Activated CD4-positive, alpha-beta memory T cell treated with anti-CD3 and anti-CD28 coated beads for 36 hours (primary cell): ENCODE measurements around the gene MCM7. TPM values are rescaled to one million over a fixed set of nuclear protein-coding genes. Genes with fewer than 3 reads are reported as not detected.

ENCODE experiments used
- CTCF ChIA-PET: fragments of 350-600 bp; sonication (Branson Sonifier 250); formaldehyde crosslinking; loops from one replicate; lab custom pipeline; 2021; ENCODE audit warnings: antibody characterized with exemption, inconsistent platforms; lab: Charles Lee
- POLR2A ChIA-PET: fragments of 350-600 bp; sonication (Branson Sonifier 250); formaldehyde crosslinking; loops from one replicate; lab custom pipeline; 2021; ENCODE audit warnings: antibody characterized with exemption; lab: Charles Lee
- DNase-seq: peaks from one replicate; pipeline ENCODE4 v3.0.0-alpha.2; 2020
- H3K27ac Mint-ChIP-seq: one replicate; pipeline ENCODE4 v1.8.0; 2021; ENCODE audit warnings: mixed read lengths
- H3K27me3 Mint-ChIP-seq: one replicate; pipeline ENCODE4 v1.8.0; 2021; ENCODE audit warnings: mixed read lengths
- H3K36me3 Mint-ChIP-seq: one replicate; pipeline ENCODE4 v1.8.0; 2021; ENCODE audit warnings: mixed read lengths
- H3K4me1 Mint-ChIP-seq: one replicate; pipeline ENCODE4 v1.8.0; 2021; ENCODE audit warnings: low read depth, mixed read lengths
- H3K4me3 Mint-ChIP-seq: one replicate; pipeline ENCODE4 v1.8.0; 2021; ENCODE audit warnings: mild to moderate bottlenecking, mixed read lengths
- H3K9me3 Mint-ChIP-seq: one replicate; pipeline ENCODE4 v1.8.0; 2021; ENCODE audit warnings: mixed read lengths
- intact Hi-C: fragments of 100-400 bp; cut with micrococcal nuclease; formaldehyde crosslinking; loops from one replicate; pipeline ENCODE4 v1.15.1; 2023
- total RNA-seq, 2 experiments: library from RNA; stranded (reverse); gene quantifications; one replicate each; pipeline ENCODE4 v1.2.3, GENCODE V29; 2021

Gene MCM7
- total RNA-seq, 2 experiments from 2014 or later = 393 to 398 TPM

DNA sequence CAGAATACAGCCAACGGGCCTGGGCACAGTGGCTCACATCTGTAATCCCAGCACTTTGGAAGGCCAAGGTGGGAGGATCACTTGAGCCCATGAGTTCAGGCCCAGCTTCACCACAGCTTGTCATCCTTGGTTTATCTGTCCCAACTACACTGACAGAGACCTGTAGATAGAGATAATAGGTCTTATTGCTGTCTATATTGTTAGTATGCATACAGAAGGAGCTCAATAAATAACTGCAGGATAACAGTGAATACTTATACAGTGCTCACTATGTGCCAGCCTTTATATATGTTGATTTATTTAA lies 19.5 kb upstream of the MCM7 start:
- ChIA-PET CTCF (interaction anchor here (1.1 to 1.6 kb wide), 3 partner anchors 10 to 57 kb away, joined by 3 to 8 read pairs (median 4); partner anchors contain the start of genes GPC2 and MCM7), POLR2A (interaction anchor here (1.2 to 1.6 kb wide), 2 partner anchors 19 to 105 kb away, joined by 3 to 11 read pairs; partner anchors contain the start of genes AP4M1 and MCM7)
- no peaks in the 10 kb centered on the region for H3K27me3 Mint-ChIP-seq
- peaks cover 7% of the 10 kb centered on the region for H3K36me3 Mint-ChIP-seq
- H3K4me1 Mint-ChIP-seq = peaks cover 33% of the 10 kb centered on the region
- no peaks in the 10 kb centered on the region for H3K9me3 Mint-ChIP-seq
- peak overlapping the region; percentile 82 for H3K27ac Mint-ChIP-seq
- peak overlapping the region; percentile 95 for H3K4me3 Mint-ChIP-seq
- DNase-seq = peak; percentile 18
- intact Hi-C loops = loop anchor here (1.0 kb wide), 1 partner anchor 39 kb away; the partner anchor contains the start of gene ZNF3

DNA sequence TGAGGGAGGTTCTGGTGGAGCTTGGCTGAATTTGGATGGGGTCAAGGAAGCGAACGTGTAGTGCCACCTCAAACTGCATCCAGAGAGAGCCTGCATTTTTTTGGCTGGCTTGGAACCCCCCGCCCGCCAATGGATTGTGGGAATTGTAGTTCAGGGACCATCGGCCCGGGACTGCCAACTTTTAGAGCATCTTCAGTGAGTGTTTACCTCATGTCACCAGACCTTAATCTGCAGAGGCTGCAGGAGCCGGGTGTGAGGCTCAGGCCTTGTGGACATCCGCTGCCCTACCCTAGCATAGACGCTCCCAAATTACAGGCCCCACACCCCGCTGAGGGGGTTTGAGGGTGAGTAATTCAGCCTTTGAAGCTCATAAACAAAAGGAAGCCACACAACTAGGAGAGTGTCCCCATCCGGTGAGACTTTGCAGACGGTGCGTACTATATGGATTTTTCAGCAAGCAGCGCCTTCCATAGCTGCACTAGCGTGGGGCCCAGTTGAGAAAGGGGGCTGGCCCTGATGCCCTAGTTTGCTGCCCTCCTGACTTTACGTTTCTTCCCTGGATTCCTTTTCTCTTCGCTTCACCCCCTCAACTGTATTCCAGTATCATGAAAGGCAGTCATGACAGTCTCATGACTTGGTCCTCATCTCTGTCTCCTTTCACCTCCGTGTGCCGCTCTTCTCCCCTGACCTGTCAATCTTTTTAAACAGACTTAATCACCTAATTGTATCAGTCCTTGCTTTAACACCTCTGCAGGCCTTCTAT lies 19.0 kb upstream of the MCM7 start:
- peak; percentile 85 for DNase-seq
- Mint-ChIP-seq H3K9me3 (no peaks in the 10 kb centered on the region), H3K27me3 (no peaks in the 10 kb centered on the region), H3K27ac (peak overlapping the region; percentile 82), H3K36me3 (peaks cover 7% of the 10 kb centered on the region), H3K4me3 (peak overlapping the region; percentile 95), H3K4me1 (peaks cover 29% of the 10 kb centered on the region)
- CTCF ChIA-PET = interaction anchor here (0.5 to 1.6 kb wide), 4 partner anchors 11 to 210 kb away, joined by 3 to 8 read pairs (median 4); partner anchors contain the start of genes GPC2 and MCM7
- POLR2A ChIA-PET = interaction anchor here (0.6 to 1.6 kb wide), 4 partner anchors 19 to 778 kb away, joined by 3 to 11 read pairs (median 3); partner anchors contain the start of genes AP4M1, LAMTOR4 and MCM7
- intact Hi-C loops = loop anchor here (1.0 to 2.0 kb wide), 4 partner anchors 7 to 39 kb away; partner anchors contain the start of genes AP4M1, COPS6, MCM7 and ZNF3

DNA sequence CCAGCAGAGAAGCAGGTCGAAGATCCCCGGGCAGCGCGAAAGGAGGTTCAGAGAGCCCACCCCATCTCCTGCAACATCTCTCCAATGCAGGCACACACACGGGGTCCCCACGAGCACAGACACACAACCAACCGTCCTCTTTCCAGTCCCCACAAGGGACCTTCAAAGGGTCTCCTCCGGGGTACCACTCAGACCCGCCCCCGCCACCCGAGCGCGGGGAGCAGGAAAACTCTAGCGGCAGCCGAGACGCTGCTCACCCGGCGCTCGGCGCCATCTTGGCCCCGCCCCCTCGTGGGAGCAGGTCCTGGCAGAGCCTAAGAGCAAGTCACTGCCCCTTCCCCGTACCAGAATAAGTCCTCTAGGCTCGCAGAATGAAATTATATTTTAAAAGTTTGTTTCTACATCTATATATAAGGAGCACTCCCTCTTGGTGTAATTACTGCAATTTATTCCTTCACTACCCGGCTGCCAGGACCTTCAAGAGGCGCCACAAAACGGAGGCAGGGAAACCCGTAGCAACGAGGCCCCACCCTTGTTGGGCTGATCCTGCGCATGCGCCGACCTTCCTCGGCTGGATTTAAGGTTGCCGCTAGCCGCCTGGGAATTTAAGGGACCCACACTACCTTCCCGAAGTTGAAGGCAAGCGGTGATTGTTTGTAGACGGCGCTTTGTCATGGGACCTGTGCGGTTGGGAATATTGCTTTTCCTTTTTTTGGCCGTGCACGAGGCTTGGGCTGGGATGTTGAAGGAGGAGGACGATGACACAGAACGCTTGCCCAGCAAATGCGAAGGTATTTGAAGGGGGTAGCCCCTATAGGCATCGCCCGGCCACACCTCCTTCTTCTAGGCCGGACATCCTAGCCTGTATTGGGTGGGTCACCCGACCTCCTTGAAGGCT lies 18.1 kb upstream of the MCM7 start, which contains the start of the genes CNPY4 and TAF6:
CNPY4 (plus strand) TSS at position 563 of the 898 bp plus-strand sequence; CDS start at position 674, 111 bp downstream.
TAF6 (minus strand) TSS at position 287 of the 898 bp plus-strand sequence. CDS start 5,149 bp downstream, outside the sequence.
- ChIA-PET CTCF (interaction anchor here (0.5 to 1.6 kb wide), 4 partner anchors 12 to 211 kb away, joined by 3 to 8 read pairs (median 4); partner anchors contain the start of genes GPC2 and MCM7), POLR2A (interaction anchor here (0.6 to 1.6 kb wide), 3 partner anchors 18 to 777 kb away, joined by 3 to 11 read pairs (median 3); partner anchors contain the start of genes AP4M1, LAMTOR4 and MCM7)
- no peaks in the 10 kb centered on the region for H3K9me3 Mint-ChIP-seq
- peak within 1 kb of the TSS; percentile 82 for H3K27ac Mint-ChIP-seq
- DNase-seq = peak; percentile 96
- intact Hi-C loops = loop anchor here (1.0 to 2.0 kb wide), 3 partner anchors 8 to 31 kb away; partner anchors contain the start of genes AP4M1, COPS6 and MCM7
- peaks cover 6% of the 10 kb centered on the region for H3K36me3 Mint-ChIP-seq
- H3K27me3 Mint-ChIP-seq = no peaks in the 10 kb centered on the region
- H3K4me3 Mint-ChIP-seq = peak within 1 kb of the TSS; percentile 95
- H3K4me1 Mint-ChIP-seq = peaks cover 20% of the 10 kb centered on the region

DNA sequence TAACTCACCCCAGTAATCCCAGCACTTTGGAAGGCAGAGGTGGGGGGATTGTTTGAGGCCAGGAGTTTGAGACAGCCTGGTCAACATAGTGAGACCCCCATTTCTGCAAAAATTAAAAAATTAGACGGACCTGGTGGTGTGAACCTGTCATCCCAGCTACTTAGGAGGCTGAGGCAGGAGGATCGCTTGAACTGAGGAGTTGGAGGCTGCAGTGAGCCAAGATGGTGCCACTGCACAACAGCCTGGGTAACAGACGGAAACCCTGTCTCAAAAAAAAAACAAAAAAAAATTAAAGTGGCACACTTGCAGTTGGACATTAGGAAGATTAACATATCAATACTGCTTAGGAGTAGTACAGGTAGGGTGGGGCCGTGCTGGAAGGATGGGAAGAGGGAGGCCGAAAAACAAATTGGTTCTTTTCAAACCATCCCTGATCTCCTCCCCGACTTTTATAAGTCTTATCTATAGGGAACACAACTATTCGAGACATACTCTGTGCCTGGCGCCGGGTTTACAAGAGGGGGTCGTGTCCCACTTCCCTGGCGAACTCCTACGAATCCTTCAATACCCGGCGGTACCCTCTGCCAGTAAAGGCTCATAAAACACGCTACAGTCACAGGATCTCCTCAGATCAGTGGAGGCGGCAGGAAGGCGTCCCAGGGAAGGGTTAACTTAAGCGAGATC lies 17.3 kb upstream of the MCM7 start:
- DNase-seq = no peak
- Mint-ChIP-seq H3K9me3 (no peaks in the 10 kb centered on the region), H3K4me1 (peaks cover 18% of the 10 kb centered on the region), H3K27me3 (no peaks in the 10 kb centered on the region), H3K36me3 (peaks cover 8% of the 10 kb centered on the region), H3K4me3 (peak overlapping the region; percentile 95), H3K27ac (peak overlapping the region; percentile 82)
- ChIA-PET CTCF (no interaction called here), POLR2A (interaction anchor here (1.0 kb wide), 1 partner anchor 12 kb away, joined by 3 read pairs; no protein-coding TSS in a partner anchor)
- intact Hi-C loops = loop anchor here (1.0 to 2.0 kb wide), 3 partner anchors 9 to 30 kb away; partner anchors contain the start of genes AP4M1, COPS6 and MCM7

DNA sequence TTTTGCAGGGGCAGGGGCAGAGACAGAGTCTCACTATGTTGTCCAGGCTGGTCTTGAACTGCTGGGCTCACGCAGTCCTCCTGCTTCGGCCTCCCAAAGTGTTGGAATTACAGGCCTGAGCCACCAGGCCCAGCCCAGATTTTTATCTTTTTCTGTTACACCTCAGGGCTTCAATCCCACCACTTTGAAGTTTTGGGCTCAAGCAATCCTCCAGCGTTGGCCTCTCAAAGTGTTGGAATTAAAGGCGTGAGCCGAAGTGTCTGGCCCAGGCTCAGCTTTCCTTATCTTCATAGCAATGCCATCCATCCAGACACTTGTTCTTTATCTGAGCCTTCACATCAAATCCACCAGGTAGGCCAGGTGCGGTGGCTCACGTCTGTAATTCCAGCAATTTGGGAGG lies 13.8 kb upstream of the MCM7 start:
- Mint-ChIP-seq H3K36me3 (peaks cover 29% of the 10 kb centered on the region), H3K9me3 (no peaks in the 10 kb centered on the region), H3K4me1 (peaks cover 7% of the 10 kb centered on the region), H3K27ac (no peak overlapping the region), H3K27me3 (no peaks in the 10 kb centered on the region), H3K4me3 (no peak overlapping the region)
- DNase-seq = no peak
- POLR2A ChIA-PET = interaction anchor here (1.0 kb wide), 1 partner anchor 14 kb away, joined by 7 read pairs; the partner anchor contains the start of genes AP4M1 and MCM7
- CTCF ChIA-PET = no interaction called here
- intact Hi-C loops = no loop called here

DNA sequence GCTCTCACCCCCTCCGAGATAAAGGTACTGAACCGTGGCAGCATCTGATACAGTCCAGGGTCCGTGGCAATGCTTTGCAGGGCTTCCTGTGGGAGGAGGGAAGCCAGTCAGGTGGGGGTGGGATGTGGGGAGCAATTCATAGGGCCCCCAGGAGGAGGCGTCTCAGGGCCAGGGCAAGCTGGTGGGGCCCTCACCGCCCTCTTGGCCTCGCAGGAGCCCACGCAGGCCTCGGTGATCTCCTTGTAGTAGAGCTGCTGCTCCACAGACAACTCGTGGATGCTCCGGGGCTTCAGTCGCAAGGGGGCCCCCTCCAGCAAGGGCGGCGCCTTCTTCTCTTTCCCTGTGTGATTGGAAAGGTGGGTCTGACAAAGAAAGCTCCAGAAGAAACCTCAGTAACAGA lies 10.7 kb upstream of the MCM7 start:
- DNase-seq = no peak
- Mint-ChIP-seq H3K9me3 (no peaks in the 10 kb centered on the region), H3K4me3 (no peak overlapping the region), H3K27me3 (no peaks in the 10 kb centered on the region), H3K27ac (no peak overlapping the region), H3K36me3 (peaks cover 42% of the 10 kb centered on the region), H3K4me1 (no peaks in the 10 kb centered on the region)
- CTCF ChIA-PET = no interaction called here
- POLR2A ChIA-PET = interaction anchor here (1.3 kb wide), 1 partner anchor 11 kb away, joined by 3 read pairs; the partner anchor contains the start of genes AP4M1 and MCM7
- intact Hi-C loops = no loop called here

DNA sequence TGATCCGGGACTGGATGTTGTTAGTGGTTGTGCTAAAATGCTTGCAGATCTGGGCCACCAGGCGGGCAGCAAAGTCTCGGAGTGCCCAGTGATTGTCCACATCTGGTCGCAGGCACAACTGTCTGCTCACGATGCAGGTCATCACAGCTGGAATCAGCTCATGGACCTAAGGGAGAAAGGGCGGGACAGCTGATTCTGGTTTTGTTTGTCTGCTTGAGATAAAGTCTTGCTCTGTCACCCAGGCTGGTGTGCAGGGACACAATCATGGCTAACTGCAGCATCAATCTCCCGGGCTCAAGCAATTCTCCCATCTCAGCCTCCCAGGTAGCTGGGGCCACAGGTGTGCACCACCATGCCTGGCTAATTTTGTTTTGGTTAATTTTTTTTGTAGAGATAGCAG lies 10.0 kb upstream of the MCM7 start:
- intact Hi-C loops = no loop called here
- H3K36me3 Mint-ChIP-seq = peaks cover 43% of the 10 kb centered on the region
- CTCF ChIA-PET = interaction anchor here (0.6 kb wide), 1 partner anchor 17 kb away, joined by 5 read pairs; no protein-coding TSS in a partner anchor
- no peaks in the 10 kb centered on the region for H3K9me3 Mint-ChIP-seq
- POLR2A ChIA-PET = interaction anchor here (1.3 kb wide), 1 partner anchor 10 kb away, joined by 3 read pairs; the partner anchor contains the start of genes AP4M1 and MCM7
- no peak overlapping the region for H3K27ac Mint-ChIP-seq
- H3K4me3 Mint-ChIP-seq = no peak overlapping the region
- no peak for DNase-seq
- H3K4me1 Mint-ChIP-seq = no peaks in the 10 kb centered on the region
- no peaks in the 10 kb centered on the region for H3K27me3 Mint-ChIP-seq

DNA sequence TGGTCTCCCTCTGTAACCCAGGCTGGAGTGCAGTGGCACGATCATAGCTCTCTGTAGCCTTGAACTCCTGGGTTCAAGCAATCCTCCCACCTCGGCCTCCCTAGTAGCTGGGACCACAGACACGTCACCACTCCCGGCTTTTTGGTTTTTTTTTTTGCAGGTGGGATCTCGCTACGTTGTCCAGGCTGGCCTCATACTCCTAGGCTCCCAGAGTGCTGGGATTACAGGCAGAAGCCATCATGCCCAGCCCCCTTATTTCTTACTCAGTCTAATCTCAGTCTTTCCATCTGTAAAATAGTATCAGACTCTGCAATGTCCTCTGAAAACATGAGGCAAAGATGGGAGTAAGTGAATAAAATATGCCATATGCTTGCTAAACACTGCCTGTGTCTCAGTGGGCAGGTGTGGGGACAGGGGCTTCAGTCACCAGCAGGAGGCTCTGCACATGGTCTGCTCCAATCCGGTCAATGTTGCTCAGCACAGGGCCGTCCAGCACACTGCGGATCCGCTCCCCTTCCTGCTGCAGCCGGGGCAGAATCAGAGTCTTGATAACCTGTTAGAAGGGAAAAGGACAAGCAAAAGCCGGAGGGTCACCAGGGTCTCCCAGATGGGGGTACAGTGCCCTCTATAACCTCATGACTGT lies 8.4 kb upstream of the MCM7 start:
- Mint-ChIP-seq H3K36me3 (peaks cover 43% of the 10 kb centered on the region), H3K27me3 (no peaks in the 10 kb centered on the region), H3K9me3 (no peaks in the 10 kb centered on the region), H3K27ac (no peak overlapping the region), H3K4me1 (no peaks in the 10 kb centered on the region), H3K4me3 (no peak overlapping the region)
- ChIA-PET POLR2A (no interaction called here), CTCF (interaction anchor here (0.7 kb wide), 1 partner anchor 351 kb away, joined by 3 read pairs; no protein-coding TSS in a partner anchor)
- DNase-seq = no peak
- intact Hi-C loops = no loop called here

DNA sequence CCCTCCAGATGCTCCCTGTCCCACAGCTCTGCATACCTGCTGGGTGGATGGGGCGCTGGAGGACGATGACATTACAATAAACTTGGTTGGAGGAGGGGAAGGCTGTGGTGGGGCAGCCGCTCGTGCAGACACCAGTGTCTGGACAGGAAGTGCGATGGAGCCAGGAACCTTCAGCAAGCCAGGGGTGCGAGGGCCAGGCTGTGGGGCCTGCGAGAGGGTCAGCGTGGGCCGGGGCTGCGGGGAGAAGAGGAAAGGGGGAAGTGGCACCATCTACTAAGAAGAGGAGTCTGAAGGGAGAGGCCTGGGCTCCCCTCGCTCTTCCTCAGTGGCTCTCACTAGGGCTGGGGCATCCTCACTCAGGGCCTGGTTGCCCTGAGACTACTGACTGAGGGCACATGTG lies 6.7 kb upstream of the MCM7 start:
- intact Hi-C loops = no loop called here
- H3K9me3 Mint-ChIP-seq = no peaks in the 10 kb centered on the region
- POLR2A ChIA-PET = no interaction called here
- H3K4me1 Mint-ChIP-seq = peaks cover 2% of the 10 kb centered on the region
- H3K4me3 Mint-ChIP-seq = no peak overlapping the region
- peaks cover 39% of the 10 kb centered on the region for H3K36me3 Mint-ChIP-seq
- CTCF ChIA-PET = no interaction called here
- no peaks in the 10 kb centered on the region for H3K27me3 Mint-ChIP-seq
- no peak overlapping the region for H3K27ac Mint-ChIP-seq
- no peak for DNase-seq

DNA sequence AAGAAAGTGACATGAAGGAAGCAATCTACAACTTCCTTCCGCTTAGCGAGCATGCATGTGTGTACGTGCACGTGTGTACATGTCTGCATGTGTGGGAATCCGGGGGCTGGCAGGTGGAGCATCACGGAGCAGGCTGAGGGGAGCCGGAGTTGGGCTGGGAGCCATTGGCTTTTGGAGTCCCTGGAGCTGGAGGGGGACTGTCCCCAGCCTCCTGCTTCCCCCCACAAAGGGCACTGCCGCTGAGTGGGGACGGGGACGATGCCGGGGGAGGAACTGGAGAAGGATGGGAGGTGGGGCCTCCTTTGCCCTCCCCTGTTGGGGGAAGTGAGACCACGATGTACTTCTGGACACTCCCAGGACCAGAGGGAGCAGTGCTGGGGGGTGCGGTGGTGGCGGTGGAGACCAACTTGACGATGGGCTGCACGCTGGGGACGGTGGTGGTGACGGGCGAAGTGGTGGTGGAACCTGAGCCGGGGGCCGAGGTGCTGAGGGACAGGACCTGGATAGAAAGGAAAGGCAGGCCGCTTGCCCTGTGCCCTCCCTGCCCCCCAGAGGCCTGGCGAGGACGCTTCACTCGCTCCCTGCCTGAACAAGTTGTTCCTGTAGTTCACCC lies 6.0 kb upstream of the MCM7 start:
- no peaks in the 10 kb centered on the region for H3K27me3 Mint-ChIP-seq
- H3K27ac Mint-ChIP-seq = no peak overlapping the region
- H3K9me3 Mint-ChIP-seq = no peaks in the 10 kb centered on the region
- intact Hi-C loops = no loop called here
- peaks cover 8% of the 10 kb centered on the region for H3K4me1 Mint-ChIP-seq
- no peak for DNase-seq
- POLR2A ChIA-PET = no interaction called here
- CTCF ChIA-PET = no interaction called here
- H3K4me3 Mint-ChIP-seq = no peak overlapping the region
- peaks cover 35% of the 10 kb centered on the region for H3K36me3 Mint-ChIP-seq
